ENCODE data around the gene TMEM134.
A peak's percentile ranks its signal among the peaks of the same experiment; 100 is the strongest.

Gene TMEM134

GRCh38 chr11:67451658-67451976 is 17.4 kb downstream of the TMEM134 start:
- no peak overlapping the region for H3K4me3 ChIP-seq (ENCODE audit: low read length)
- no peak for TF ChIP-seq CTCF (IDR thresholded peaks at IDR 0.05; ENCODE audit: insufficient read depth, low read depth, low read length, missing control alignments)
- DNase-seq (ENCODE audit: low read depth), result no peak

GRCh38 chr11:67450796-67451657 is 18.0 kb downstream of the TMEM134 start:
- no peak for TF ChIP-seq CTCF (IDR thresholded peaks at IDR 0.05; ENCODE audit: insufficient read depth, low read depth, low read length, missing control alignments)
- no peak for DNase-seq (ENCODE audit: low read depth)
- no peak overlapping the region for H3K4me3 ChIP-seq (ENCODE audit: low read length)

GRCh38 chr11:67449116-67449844 is 19.8 kb downstream of the TMEM134 start:
- no peak overlapping the region for H3K4me3 ChIP-seq (ENCODE audit: low read length)
- no peak for TF ChIP-seq CTCF (IDR thresholded peaks at IDR 0.05; ENCODE audit: insufficient read depth, low read depth, low read length, missing control alignments)
- no peak for DNase-seq (ENCODE audit: low read depth)

GRCh38 chr11:67448220-67448609 is 20.8 kb downstream of the TMEM134 start:
- no peak overlapping the region for H3K4me3 ChIP-seq (ENCODE audit: low read length)
- no peak for DNase-seq (ENCODE audit: low read depth)
- TF ChIP-seq CTCF (IDR thresholded peaks at IDR 0.05; ENCODE audit: insufficient read depth, low read depth, low read length, missing control alignments), result no peak

GRCh38 chr11:67445515-67445914 is 23.5 kb downstream of the TMEM134 start:
- DNase-seq (ENCODE audit: low read depth), result no peak
- no peak for TF ChIP-seq CTCF (IDR thresholded peaks at IDR 0.05; ENCODE audit: insufficient read depth, low read depth, low read length, missing control alignments)
- no peak overlapping the region for H3K4me3 ChIP-seq (ENCODE audit: low read length)

- H3K4me3 ChIP-seq (ENCODE audit: low read length), result peak overlapping the region; percentile 76
- no peak for DNase-seq (ENCODE audit: low read depth)
- TF ChIP-seq CTCF (IDR thresholded peaks at IDR 0.05; ENCODE audit: insufficient read depth, low read depth, low read length, missing control alignments), result no peak
Observed at GRCh38 chr11:67442504-67443404, 26.3 kb downstream of the TMEM134 start.
